OCI-LY3 (cell line): ENCODE measurements around the gene ATP11C.

Experiments used
- EZH2phosphoT487 ChIP-seq: fragments of 200-600 bp; shearing (Covaris generic); IDR thresholded peaks from 2 replicates; pipeline ENCODE4 v1.6.1; 2018; ENCODE audit warnings: antibody characterized with exemption, mixed run types, low read depth
- TF ChIP-seq, protein P1 (sequence below): fragments of 200-600, 300-600 bp; sonication (generic); IDR thresholded peaks from 2 replicates; pipeline ENCODE4 v1.5.1; 2014; ENCODE audit warnings: antibody characterized with exemption, low read length, low read depth

- TF ChIP-seq, protein P1, sequence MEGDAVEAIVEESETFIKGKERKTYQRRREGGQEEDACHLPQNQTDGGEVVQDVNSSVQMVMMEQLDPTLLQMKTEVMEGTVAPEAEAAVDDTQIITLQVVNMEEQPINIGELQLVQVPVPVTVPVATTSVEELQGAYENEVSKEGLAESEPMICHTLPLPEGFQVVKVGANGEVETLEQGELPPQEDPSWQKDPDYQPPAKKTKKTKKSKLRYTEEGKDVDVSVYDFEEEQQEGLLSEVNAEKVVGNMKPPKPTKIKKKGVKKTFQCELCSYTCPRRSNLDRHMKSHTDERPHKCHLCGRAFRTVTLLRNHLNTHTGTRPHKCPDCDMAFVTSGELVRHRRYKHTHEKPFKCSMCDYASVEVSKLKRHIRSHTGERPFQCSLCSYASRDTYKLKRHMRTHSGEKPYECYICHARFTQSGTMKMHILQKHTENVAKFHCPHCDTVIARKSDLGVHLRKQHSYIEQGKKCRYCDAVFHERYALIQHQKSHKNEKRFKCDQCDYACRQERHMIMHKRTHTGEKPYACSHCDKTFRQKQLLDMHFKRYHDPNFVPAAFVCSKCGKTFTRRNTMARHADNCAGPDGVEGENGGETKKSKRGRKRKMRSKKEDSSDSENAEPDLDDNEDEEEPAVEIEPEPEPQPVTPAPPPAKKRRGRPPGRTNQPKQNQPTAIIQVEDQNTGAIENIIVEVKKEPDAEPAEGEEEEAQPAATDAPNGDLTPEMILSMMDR = no peak
- TF ChIP-seq EZH2phosphoT487 = no peak
Observed at GRCh38 chrX:139738581-139738980, 194.3 kb downstream of the ATP11C start.
